Left lobe of liver (tissue), 2 donors: Measurements from ENCODE around the gene MYBPC2. TPM values are rescaled to one million over a fixed set of nuclear protein-coding genes. Genes with fewer than 3 reads are reported as not detected.
A peak's percentile ranks its signal among the peaks of the same experiment; 100 is the strongest.

Source experiments
- ATAC-seq: fragments of 200-7000 bp; cut with Tn5 transposase; one replicate; pipeline ENCODE4 v1.9.1; 2020; ENCODE audit warnings: mild to moderate bottlenecking, moderate library complexity
- DNase-seq: peaks from one replicate; pipeline ENCODE4 v3.0.0-alpha.2; 2020; ENCODE audit warnings: low spot score
- total RNA-seq: library from RNA; stranded (reverse); gene quantifications from one replicate; pipeline ENCODE4 v1.2.1, GENCODE V29; 2021
- donor health status: DM: no; HTN: no; CAD: no; lungs with moderate emphysema.
- donor health status: DM: no; HTN: yes; CAD: no.

MYBPC2 gene
- total RNA-seq, 1 donor from 2014 or later: not detected

DNA sequence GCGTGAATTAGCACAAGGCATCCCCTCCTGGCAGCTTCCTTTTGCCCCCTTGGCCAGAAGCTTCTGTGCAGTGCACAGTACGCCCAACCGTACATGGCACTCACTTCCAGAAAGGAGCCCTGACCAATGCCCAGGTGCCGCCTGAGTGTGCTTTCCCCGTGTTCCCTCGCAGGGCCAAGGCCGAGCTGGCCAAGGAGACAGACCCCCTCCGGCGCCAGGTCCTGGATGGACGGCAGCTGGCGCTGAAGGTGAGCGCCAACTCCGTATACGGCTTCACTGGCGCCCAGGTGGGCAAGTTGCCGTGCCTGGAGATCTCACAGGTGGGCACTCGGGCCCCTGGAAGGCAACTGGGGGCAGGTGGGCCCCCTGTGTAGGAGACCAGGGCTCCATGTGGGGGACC lies 23.3 kb upstream of the MYBPC2 start:
- no peak for ATAC-seq
- DNase-seq: no peak

DNA sequence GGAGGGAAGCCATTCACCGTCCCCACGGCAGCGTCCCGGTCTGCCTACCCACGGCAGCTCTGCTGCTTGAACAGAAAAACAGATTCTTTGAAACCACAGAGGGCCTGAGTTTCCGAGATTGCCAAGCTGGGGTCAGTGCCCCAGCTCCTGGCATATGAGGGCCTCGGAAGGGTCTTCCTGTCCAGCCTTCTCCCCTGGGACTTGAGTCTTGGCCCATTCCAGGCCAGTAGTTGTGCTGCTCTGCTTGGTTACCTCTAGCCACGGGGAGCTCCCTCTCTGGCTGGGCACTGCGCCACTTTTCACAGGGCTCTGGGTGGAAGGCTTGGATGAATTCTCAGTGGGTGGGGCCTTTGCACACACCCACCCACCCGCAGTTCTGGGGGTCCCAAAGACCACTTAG lies 22.6 kb upstream of the MYBPC2 start:
- no peak for ATAC-seq
- no peak for DNase-seq

DNA sequence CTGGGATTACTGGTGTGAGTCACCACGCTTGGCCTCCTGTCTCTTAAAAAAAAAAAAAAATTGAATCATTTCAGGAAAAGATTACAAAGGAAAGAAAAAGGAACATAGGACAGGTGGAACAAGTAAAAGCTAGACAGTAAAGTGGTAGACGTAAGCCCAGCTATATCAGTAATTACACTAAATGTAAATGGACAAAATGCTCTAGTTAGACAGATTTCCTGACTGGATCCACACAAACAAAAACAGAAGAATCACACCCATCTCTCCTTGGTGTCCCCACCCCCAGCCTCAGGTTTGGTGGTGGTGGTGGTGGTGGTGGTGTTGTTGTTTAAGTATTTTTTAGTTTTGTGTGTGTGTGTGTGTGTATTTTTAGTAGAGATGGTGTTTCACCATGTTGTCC lies 20.3 kb upstream of the MYBPC2 start:
- ATAC-seq (no peak), DNase-seq (no peak)

DNA sequence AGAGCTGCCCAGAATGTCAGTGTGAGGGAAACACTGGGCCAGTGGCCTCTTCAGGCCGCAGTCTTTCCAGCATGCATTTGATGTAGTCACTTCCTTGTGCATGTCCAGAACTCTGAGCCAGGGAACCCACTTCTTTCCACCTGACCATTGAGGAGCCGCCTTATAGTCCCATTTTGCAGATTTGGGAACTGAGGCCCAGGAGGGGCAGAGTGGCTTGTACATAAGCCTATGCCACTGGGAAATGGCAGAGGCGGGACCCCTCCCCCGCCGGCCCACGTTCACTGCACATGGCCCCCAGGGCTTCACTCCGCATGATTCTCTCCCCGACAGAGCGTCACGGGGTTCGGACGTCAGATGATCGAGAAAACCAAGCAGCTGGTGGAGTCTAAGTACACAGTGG lies 19.6 kb upstream of the MYBPC2 start:
- ATAC-seq (no peak), DNase-seq (no peak)

DNA sequence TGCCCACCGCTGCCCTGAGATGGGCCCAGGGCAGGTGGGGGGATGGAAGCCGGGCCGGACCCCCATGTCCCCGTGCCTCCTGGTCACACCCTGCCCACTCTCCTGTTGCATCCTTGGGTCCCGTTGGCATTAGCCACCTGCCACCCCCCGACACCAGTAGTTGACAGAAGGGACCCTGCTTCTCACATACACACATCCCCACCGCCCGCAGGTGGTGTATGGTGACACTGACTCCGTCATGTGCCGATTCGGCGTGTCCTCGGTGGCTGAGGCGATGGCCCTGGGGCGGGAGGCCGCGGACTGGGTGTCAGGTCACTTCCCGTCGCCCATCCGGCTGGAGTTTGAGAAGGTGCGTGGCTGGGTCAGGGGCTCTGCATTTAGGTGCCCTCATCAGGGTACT lies 19.2 kb upstream of the MYBPC2 start:
- no peak for ATAC-seq
- DNase-seq: no peak

DNA sequence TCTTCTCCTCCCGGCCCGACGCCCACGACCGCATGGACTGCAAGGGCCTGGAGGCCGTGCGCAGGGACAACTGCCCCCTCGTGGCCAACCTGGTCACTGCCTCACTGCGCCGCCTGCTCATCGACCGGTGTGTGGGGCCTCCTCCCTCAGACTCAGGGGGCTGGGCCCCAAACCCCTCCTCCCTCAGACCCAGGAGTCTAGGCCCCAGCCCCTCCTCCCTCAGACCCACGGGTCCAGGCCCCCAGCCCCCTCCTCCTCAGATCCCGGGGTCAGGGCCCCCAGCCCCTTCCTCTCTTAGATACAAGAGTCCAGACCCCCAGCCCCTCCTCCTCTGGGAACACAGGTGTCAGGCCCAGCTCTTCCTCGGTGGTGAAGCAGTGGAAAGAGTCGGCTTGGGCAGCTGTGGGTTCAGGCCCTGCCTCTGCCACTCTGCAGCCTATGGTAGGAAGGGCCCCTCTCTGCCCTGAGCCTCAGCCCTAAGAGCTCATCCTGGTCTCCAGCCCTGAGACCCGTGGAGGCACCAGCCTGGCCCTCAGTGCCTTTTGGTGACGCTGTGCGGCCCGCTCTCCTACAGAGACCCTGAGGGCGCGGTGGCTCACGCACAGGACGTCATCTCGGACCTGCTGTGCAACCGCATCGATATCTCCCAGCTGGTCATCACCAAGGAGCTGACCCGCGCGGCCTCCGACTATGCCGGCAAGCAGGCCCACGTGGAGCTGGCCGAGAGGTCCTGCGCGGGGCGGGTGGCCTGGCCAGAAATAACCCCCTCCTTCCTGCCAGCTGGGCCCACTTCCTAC lies 17.6 kb upstream of the MYBPC2 start:
- peak; percentile 67 for DNase-seq
- ATAC-seq: peak; percentile 87

DNA sequence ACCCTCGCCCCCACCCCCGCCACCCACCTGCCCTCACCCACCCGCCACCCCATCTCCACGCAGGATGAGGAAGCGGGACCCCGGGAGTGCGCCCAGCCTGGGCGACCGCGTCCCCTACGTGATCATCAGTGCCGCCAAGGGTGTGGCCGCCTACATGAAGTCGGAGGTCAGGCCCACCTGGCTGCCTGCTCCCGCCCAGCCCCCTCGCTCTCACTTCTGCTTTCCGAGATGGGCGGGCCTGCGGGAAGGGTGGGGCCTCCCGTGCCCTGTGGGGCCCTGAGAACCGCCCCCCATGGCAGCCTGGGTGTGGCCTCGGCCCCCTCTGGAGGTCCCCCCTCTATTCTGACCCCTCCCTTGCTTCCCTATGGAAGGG lies 17.0 kb upstream of the MYBPC2 start:
- peak; percentile 18 for ATAC-seq

DNA sequence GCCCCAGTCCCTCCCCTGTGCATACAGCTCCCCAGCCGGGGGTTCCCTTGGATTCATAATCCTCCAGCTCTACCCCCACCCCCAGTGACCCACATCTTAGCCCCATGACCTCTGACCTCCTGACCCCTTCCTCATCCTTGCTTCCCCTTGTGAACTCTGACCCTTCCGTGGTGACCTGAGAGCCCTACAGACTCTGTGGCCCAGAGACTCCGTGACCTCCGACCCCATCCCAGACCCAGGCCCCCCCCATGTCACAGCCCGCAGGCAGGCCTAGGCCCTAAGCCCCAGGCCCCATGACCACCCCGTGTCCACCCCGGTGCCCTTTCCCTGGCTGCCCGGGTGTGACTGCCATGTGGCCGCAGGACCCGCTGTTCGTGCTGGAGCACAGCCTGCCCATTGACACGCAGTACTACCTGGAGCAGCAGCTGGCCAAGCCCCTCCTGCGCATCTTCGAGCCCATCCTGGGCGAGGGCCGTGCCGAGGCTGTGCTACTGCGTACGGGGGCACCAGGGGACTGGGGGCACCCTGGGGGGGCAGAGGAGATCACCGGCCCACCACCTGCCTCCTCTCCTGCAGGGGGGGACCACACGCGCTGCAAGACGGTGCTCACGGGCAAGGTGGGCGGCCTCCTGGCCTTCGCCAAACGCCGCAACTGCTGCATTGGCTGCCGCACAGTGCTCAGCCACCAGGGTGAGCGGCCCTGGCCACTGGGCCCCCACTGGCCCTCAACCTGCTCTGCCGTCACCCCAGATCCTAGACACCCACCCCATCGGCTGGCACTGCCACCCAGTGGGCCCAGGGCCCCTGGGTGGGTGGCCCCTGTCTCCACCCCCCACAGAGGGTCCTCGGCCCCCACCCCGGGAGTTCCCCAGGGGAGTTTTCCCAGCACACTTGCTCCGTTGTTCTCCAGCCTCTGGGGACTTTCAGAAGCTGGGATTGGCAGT lies 16.4 kb upstream of the MYBPC2 start:
- no peak for DNase-seq
- ATAC-seq: no peak

More for the DNA sequence above, 17.0 kb upstream of the MYBPC2 start:
- DNase-seq: no peak

DNA sequence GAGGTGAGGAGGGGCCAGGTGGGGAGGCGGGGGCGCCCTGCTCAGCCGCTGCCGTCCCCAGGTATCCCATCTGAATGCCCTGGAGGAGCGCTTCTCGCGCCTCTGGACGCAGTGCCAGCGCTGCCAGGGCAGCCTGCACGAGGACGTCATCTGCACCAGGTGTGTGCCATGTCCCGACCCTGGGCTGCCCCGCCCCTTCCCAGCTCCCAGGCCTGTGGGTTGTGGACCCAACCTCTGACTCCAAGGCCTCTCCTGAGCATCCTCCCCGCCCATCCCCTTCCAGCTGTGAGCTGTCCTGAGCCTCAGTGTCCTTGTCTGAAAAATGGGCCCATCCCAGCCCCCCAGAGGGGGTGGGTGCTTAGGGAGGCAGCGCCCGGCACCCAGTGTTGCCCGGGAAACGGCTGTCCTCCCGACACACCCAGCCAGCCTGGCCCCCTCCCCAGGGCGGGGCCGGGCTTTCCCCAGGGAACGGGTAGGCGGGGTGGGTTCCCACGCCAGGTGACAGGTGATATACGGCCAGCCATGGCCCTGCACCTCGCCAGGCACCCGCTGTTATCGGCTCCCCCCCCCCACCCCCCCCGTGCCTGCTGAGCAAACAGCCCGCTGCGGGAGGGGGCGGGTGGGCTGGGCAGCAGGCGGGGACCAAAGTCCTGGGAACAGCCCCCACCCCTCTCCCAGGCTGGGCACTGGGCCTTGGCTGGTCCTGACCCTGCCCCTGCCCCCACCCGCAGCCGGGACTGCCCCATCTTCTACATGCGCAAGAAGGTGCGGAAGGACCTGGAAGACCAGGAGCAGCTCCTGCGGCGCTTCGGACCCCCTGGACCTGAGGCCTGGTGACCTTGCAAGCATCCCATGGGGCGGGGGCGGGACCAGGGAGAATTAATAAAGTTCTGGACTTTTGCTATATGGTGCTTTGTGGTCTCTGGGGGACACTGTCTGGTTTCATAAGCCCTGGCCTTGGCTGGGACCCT lies 15.3 kb upstream of the MYBPC2 start:
- no peak for DNase-seq
- no peak for ATAC-seq

DNA sequence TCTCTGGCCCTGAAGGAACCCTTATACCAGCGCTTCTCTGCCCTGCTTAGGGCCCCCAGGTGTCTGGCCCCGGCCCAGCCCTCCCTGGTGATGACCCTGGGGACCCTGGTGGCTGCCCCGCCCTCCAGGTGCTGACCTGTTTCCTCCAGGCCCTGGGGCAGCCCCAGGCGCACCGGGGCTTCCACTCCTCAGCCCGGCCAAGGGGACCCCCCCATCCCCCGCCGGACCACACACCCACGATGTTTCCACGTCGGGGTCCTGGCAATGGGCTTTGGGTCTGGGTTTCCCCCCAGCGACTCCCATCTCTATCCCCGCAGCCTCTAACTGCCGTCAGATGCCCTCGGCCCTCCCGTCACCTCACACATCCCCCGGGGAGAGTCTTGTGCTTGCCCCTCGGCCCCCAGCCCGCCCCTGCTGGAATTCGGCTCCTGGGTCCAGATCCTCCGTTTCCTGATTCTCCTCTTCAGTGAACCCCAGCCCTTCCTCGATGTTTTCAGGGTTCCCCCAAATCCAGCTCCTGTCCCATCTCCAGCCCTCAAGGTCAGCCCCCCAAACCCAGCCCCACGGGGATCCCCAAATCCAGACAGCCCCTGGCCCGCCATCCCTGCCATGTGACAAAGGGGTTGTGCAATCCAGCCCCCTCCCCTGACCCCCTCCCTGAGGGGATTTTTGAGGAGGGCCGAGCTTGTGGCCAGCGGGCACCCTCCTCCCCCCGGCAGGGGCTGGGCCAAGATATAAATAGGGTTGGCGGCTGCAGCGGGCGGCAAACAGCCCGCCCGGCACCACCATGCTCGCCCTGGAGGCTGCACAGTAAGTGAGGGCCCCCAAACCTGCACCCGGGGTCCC lies 14.3 kb upstream of the MYBPC2 start, which contains the start of gene SPIB:
SPIB (plus strand) TSS at position 763 of the 846 bp plus-strand sequence; CDS start at position 788, 25 bp downstream.
- no peak for ATAC-seq
- DNase-seq: no peak

DNA sequence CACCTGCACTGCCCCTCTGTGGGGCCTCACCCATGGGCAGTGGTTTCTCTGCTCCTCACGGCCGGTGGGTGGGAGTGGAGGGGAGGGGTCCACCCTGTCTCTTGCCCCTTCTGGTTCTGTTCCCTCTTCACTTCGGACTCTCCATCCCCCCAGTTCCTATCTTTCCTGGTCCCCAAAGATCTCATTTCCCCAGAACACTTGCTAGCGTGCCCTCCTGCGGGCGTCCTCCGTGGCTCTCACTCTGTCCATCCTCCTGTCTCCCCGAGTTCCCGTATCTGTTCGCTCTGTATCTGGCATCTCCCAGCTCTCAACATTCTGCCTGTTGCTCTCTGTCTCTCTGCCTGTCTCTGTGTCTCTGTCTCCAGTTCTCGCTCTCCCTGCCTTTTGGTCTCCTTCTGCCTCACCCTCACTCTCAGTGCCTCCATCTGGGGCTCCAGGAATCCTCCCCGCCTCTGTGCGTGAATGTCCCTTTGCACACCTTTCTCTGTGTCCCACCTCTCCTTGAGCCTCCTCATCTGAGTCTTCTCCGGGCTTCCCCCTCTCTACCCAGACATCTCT lies 13.6 kb upstream of the MYBPC2 start:
- ATAC-seq: no peak

DNA sequence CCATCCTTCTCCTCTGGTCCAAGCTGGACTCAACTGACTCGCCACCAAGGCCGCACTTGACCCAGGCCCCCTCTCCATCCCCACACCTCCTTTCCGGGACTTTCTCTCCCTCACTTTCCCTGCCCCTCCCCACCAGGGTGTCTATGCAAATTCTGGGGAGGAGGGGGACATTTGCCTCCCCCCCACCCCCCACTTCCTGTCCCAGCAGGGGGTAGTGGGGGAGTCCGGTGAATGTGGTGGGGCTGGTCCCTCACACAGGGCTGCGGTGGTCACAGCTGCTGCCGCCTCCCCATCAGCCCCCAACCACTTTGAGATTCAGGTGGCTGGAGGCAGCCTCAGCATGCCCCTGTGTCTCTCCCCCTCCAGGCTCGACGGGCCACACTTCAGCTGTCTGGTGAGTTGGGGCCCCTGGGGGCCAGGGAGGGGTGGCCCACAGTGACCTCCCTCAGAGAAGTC lies 13.1 kb upstream of the MYBPC2 start:
- DNase-seq (no peak), ATAC-seq (no peak)

More for the DNA sequence above, 13.6 kb upstream of the MYBPC2 start:
- no peak for DNase-seq

DNA sequence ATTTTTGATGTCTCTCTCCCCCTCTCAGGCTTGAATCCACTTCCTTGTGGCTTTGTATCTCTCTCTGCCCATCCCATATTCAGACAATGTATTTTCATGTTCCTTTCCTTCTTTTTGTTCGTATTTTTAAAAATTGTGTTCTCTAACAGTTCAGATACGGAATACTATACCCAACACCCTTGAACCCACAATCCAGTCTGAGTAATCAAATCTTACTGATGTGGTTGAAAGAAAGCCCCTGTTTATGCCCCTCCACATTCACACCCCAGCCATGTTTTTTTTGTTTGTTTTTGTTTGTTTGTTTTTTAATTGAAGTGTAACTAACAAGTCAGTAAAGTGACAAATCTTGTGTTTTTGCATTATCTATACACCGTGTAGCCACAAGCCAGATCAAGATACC lies 12.6 kb upstream of the MYBPC2 start:
- DNase-seq: no peak
- ATAC-seq: no peak

DNA sequence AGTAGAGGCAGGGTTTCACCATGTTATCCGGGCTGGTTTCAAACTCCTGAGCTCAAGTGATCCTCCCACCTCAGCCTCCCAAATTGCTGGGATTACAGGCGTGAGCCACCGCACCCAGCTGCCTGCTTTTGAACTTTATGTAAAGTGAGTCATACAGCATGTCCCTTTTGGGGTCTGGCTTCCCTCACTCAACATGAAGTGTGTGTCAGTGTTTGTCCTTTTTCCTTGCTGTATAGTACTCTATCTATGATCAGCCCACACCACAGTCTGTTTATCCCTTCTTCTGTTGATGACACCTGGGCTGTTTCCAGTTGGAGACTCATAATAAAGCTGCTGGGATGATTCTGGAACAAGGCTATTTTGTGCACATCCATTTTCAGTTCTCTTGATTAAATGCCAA lies 11.9 kb upstream of the MYBPC2 start:
- no peak for DNase-seq

DNA sequence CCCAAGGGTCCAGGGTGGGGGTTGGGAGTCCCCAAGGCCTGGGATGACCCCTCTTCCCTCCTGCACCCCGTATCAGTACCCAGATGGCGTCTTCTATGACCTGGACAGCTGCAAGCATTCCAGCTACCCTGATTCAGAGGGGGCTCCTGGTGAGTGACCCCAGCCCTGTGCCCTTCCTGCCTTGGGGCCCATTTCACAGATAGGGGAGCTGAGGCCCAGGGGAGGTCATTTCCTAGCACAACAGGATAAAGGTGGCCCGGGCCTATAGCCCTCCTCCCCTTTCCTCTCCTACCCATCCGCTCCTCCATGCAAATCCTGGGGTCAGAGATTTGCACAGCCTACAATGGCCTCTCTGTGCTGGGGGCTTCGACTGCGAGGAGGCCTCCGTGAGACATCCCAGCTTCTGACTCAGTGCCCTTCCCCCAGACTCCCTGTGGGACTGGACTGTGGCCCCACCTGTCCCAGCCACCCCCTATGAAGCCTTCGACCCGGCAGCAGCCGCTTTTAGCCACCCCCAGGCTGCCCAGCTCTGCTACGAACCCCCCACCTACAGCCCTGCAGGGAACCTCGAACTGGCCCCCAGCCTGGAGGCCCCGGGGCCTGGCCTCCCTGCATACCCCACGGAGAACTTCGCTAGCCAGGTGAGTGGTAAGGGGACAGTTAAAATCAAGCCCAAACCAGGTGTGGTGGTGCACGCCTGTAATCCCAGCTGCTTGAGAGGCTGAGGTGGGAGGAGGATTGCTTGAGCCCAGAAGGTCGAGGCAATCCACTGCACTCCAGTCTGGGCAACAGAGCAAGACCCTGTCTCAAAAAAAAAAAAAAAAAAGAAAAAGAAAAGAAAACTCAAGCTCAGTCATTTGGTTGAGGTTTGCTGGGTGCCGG lies 10.1 kb upstream of the MYBPC2 start:
- DNase-seq (no peak), ATAC-seq (no peak)

More for the DNA sequence above, 11.9 kb upstream of the MYBPC2 start:
- no peak for ATAC-seq

DNA sequence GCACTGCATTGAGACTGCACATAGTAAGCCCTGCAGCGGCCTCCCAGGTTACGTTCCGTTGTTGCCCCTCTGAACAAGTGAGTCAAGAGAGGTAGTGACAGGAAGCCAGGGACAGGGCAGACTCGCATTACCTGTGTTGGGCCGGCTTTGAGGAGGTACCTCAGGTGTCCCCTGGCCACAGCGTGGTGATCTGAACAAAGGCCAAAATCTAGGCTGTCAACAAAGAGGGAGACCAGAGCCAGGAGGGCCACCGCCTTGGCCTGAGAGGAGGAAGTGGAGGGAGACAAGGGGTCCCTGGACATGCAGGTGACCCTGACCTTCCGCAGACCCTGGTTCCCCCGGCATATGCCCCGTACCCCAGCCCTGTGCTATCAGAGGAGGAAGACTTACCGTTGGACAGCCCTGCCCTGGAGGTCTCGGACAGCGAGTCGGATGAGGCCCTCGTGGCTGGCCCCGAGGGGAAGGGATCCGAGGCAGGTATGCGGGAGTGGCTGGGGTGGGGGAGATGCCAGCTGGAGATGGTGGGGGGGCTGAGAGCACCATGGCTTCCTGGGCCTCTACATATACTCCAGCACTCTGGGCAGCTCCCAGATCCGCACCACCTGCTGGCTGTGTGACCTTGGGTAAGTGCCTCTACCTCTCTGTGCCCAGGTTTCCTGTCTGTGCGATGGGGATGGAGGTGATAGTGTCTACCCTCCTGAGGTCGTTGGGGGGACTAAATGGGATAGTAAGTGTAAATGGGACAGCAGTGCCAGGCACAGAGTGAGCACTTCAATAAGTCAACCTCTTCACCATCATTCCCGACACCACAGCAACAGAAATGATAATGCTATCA lies 9.2 kb upstream of the MYBPC2 start:
- ATAC-seq: peak; percentile 18
- DNase-seq: no peak

DNA sequence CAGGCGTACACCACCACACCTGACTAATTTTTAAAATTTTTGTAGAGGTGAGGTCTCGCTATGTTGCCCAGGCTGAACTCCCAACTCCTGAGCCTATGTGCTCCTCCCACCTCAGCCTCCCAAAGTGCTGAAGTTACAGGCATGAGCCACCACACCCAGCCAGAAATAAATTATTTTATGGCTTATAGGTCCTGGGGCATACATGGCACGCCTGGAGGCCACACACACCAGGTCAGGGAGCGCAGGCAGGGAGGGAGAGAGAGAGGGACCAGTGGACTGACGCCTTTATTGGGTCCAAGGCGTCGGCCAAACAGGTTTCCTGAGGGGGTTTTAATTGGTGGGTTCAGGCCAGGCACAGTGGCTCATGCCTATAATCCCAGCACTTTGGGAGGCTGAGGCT lies 7.1 kb upstream of the MYBPC2 start:
- DNase-seq: no peak
- ATAC-seq: no peak
